HepG2 (cell line): ENCODE results near the gene USP19. TPM values are rescaled to one million over a fixed set of nuclear protein-coding genes. Genes with fewer than 3 reads are reported as not detected.

Source experiments
- ELF4 ChIP-seq: sonication (generic); formaldehyde crosslinking; IDR thresholded peaks from 2 replicates; pipeline ENCODE4 v1.5.0; 2020; ENCODE audit warnings: missing genetic modification reagents, mild to moderate bottlenecking, moderate library complexity, borderline replicate concordance
- KLF12 ChIP-seq: sonication (generic); formaldehyde crosslinking; IDR thresholded peaks from 2 replicates; pipeline ENCODE4 v1.4.0; 2020; ENCODE audit warnings: missing genetic modification reagents, borderline replicate concordance
- NR2F6 ChIP-seq, 2 experiments: IDR thresholded peaks; 2 replicates each; pipeline ENCODE4 v1.6.1; 2016; ENCODE audit warnings: antibody characterized with exemption in 1 of 2, mild to moderate bottlenecking in 1 of 2
- PRMT3 ChIP-seq: sonication (generic); formaldehyde crosslinking; IDR thresholded peaks from 2 replicates; pipeline ENCODE4 v1.8.1; 2022; ENCODE audit warnings: low read depth, mild to moderate bottlenecking, moderate library complexity, missing genetic modification reagents, borderline replicate concordance
- RNF2 ChIP-seq: fragments of 450-650 bp; conservative IDR thresholded peaks from 2 replicates; pipeline ENCODE4 v1.6.1; 2016; ENCODE audit warnings: low read depth
- SATB2 ChIP-seq: sonication (generic); formaldehyde crosslinking; IDR thresholded peaks from 2 replicates; pipeline ENCODE4 v1.5.0; 2020; ENCODE audit warnings: missing genetic modification reagents
- TBX2 ChIP-seq: sonication (generic); formaldehyde crosslinking; IDR thresholded peaks from 2 replicates; pipeline ENCODE4 v1.5.0; 2020; ENCODE audit warnings: missing genetic modification reagents, mild to moderate bottlenecking, borderline replicate concordance
- TOE1 ChIP-seq: sonication (generic); formaldehyde crosslinking; IDR thresholded peaks from 2 replicates; pipeline ENCODE4 v1.4.0; 2020; ENCODE audit warnings: mild to moderate bottlenecking, missing genetic modification reagents
- U2AF2 ChIP-seq: fragments of 200-400 bp; formaldehyde crosslinking; IDR thresholded peaks from 2 replicates; pipeline ENCODE4 v1.6.1; 2017; ENCODE audit warnings: low read depth, mild to moderate bottlenecking, low read length
- ZNF136 ChIP-seq: sonication (generic); formaldehyde crosslinking; IDR thresholded peaks from 2 replicates; pipeline ENCODE4 v1.8.1; 2022; ENCODE audit warnings: low read depth, mild to moderate bottlenecking, moderate library complexity, missing genetic modification reagents
- ZNF333 ChIP-seq: sonication (generic); formaldehyde crosslinking; IDR thresholded peaks from 2 replicates; pipeline ENCODE4 v1.4.0; 2020; ENCODE audit warnings: mild to moderate bottlenecking, missing genetic modification reagents, borderline replicate concordance
- ZNF562 ChIP-seq: sonication (generic); formaldehyde crosslinking; IDR thresholded peaks from 2 replicates; pipeline ENCODE4 v1.8.0; 2022; ENCODE audit warnings: missing genetic modification reagents, borderline replicate concordance
- ZNF563 ChIP-seq: sonication (generic); formaldehyde crosslinking; IDR thresholded peaks from 2 replicates; pipeline ENCODE4 v1.8.0; 2022; ENCODE audit warnings: mild to moderate bottlenecking, moderate library complexity, missing genetic modification reagents
- ZNF670 ChIP-seq: sonication (generic); formaldehyde crosslinking; IDR thresholded peaks from 2 replicates; pipeline ENCODE4 v1.8.0; 2022; ENCODE audit warnings: mild to moderate bottlenecking, missing genetic modification reagents, borderline replicate concordance
- ZNF75D ChIP-seq: sonication (generic); formaldehyde crosslinking; IDR thresholded peaks from 2 replicates; pipeline ENCODE4 v1.8.1; 2023; ENCODE audit warnings: missing genetic modification reagents, mild to moderate bottlenecking, borderline replicate concordance
- polyA plus RNA-seq, 8 experiments: library from polyadenylated mRNA; depleted of rRNA in 3 of 8; stranded (reverse) in 7 of 8; unstranded in 1 of 8; fragments of >200 nt; fragmentation: Illumina TruSeq in 4 of 8; extraction: Trizol in 4 of 8; gene quantifications; 2 replicates each; pipeline versions ENCODE4 v1.2.1 to v1.2.3, GENCODE V29; 2011 to 2016; ENCODE audit warnings: low read depth in 4 of 8, missing spikeins in 1 of 8, mixed read lengths in 1 of 8; ENCODE audit not compliant: insufficient read depth in 1 of 8
- total RNA-seq, 5 experiments: library from RNA; depleted of rRNA; stranded (reverse); fragments of >200 nt; fragmentation: Illumina TruSeq; extraction: Trizol; gene quantifications; 2 replicates each; pipeline ENCODE4 v1.2.3, GENCODE V29; 2016; ENCODE audit warnings: low read depth in 1 of 5
- TF ChIP-seq, protein P1 (sequence below): sonication (generic); formaldehyde crosslinking; conservative IDR thresholded peaks from 2 replicates; pipeline ENCODE4 v1.8.1; 2023; ENCODE audit warnings: missing genetic modification reagents
- TF ChIP-seq, protein P2 (sequence below): sonication (generic); formaldehyde crosslinking; IDR thresholded peaks from 2 replicates; pipeline ENCODE4 v1.8.0; 2022; ENCODE audit warnings: mild to moderate bottlenecking, missing genetic modification reagents
- TF ChIP-seq, protein P3 (sequence below): sonication (generic); formaldehyde crosslinking; IDR thresholded peaks from 2 replicates; pipeline ENCODE4 v1.5.0; 2020; ENCODE audit warnings: missing genetic modification reagents, mild to moderate bottlenecking, borderline replicate concordance
- TF ChIP-seq, protein P4 (sequence below): sonication (generic); formaldehyde crosslinking; IDR thresholded peaks from 2 replicates; pipeline ENCODE4 v1.8.1; 2022; ENCODE audit warnings: mild to moderate bottlenecking, missing genetic modification reagents
- TF ChIP-seq, protein P5 (sequence below): sonication (generic); formaldehyde crosslinking; IDR thresholded peaks from 2 replicates; pipeline ENCODE4 v1.5.0; 2020; ENCODE audit warnings: missing genetic modification reagents

The USP19 gene
- total and polyA plus RNA-seq, 2 of the 13 experiments (the other 11 are each of a cell fraction or from before 2014, with no cell fraction given) = 28.3 to 31.7 TPM

DNA sequence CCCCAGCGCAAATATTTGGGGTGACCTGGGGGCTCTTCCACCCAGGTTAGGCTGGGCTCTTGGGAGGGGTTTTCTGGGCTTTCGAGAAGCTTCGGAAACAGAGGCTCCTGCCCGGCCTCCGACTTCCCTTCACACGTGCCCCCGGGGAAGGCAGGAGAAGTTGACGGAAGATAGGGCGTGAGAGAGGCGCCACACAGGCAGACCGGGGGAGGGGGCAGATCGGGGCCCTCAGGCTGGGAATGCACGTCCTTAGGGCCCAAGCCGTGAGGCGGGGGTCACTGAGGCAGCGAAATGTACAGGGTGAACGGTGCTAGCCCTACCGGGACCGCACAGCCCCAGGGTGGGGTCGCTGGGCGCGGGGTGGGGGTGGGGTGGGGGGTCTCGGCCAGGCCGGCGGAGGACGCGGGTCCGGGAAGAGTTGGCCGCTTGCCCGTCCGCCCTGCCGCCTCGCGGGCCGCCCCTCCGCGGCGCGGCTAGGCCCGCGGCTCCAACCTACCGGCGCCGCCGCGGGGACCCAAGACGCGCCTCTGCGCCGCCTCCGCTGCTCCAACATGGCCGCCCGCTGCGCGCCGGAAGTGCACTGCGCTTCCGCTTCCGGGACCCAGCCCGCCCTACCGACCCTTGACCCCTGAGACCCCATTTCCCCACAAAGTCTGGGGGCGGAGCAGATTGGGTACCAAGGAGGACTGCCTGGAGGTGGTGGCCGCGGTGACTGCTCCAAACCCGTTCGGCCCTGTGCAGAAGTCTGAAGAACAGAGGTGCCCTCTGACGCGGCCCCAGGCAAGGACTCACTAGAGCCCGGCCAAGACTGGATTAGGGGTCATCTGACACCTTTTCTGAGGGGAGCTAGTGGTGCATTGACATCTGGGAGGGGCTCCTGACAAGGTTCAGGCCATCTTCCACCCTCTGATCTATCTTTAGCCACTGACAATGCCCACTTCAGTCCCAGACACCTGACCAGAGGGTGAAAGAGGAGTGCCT is 45.4 kb upstream of the USP19 start, which contains the start of gene CCDC71 (continued):
- peak; percentile 21; the same call in 1 of the 2 replicates for TF ChIP-seq TBX2 (CRISPR knock-in tag)
- TF ChIP-seq, protein P1, sequence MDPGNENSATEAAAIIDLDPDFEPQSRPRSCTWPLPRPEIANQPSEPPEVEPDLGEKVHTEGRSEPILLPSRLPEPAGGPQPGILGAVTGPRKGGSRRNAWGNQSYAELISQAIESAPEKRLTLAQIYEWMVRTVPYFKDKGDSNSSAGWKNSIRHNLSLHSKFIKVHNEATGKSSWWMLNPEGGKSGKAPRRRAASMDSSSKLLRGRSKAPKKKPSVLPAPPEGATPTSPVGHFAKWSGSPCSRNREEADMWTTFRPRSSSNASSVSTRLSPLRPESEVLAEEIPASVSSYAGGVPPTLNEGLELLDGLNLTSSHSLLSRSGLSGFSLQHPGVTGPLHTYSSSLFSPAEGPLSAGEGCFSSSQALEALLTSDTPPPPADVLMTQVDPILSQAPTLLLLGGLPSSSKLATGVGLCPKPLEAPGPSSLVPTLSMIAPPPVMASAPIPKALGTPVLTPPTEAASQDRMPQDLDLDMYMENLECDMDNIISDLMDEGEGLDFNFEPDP (CRISPR knock-in tag) = no peak
- TF ChIP-seq, protein P2, sequence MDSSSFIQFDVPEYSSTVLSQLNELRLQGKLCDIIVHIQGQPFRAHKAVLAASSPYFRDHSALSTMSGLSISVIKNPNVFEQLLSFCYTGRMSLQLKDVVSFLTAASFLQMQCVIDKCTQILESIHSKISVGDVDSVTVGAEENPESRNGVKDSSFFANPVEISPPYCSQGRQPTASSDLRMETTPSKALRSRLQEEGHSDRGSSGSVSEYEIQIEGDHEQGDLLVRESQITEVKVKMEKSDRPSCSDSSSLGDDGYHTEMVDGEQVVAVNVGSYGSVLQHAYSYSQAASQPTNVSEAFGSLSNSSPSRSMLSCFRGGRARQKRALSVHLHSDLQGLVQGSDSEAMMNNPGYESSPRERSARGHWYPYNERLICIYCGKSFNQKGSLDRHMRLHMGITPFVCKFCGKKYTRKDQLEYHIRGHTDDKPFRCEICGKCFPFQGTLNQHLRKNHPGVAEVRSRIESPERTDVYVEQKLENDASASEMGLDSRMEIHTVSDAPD = no peak
- TF ChIP-seq ZNF136 = no peak
- peak; percentile 64; the same call in 1 of the 2 replicates for TF ChIP-seq ZNF563 (CRISPR knock-in tag)
- TF ChIP-seq, protein P3, sequence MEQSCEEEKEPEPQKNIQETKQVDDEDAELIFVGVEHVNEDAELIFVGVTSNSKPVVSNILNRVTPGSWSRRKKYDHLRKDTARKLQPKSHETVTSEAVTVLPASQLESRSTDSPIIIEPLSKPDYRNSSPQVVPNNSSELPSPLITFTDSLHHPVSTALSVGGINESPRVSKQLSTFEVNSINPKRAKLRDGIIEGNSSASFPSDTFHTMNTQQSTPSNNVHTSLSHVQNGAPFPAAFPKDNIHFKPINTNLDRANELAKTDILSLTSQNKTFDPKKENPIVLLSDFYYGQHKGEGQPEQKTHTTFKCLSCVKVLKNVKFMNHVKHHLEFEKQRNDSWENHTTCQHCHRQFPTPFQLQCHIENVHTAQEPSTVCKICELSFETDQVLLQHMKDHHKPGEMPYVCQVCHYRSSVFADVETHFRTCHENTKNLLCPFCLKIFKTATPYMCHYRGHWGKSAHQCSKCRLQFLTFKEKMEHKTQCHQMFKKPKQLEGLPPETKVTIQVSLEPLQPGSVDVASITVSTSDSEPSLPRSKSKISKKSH (CRISPR knock-in tag) = 0 out of 2 replicates have a peak, but pooled peaks have one; percentile 37
- no peak for TF ChIP-seq ZNF562 (CRISPR knock-in tag)
- no peak for TF ChIP-seq KLF12 (CRISPR knock-in tag)
- peak; percentile 92 for TF ChIP-seq NR2F6 (IDR thresholded peaks at IDR 0.05)
- TF ChIP-seq NR2F6 (CRISPR knock-in tag; IDR thresholded peaks at IDR 0.05) = peak; percentile 97
- no peak for TF ChIP-seq ZNF333 (CRISPR knock-in tag)
- no peak for TF ChIP-seq ZNF75D (CRISPR knock-in tag)
- no peak for TF ChIP-seq U2AF2
- TF ChIP-seq TOE1 (CRISPR knock-in tag) = no peak
- 0 out of 2 replicates have a peak, but pooled peaks have one; percentile 43 for TF ChIP-seq ELF4 (CRISPR knock-in tag)
- no peak for TF ChIP-seq PRMT3
- TF ChIP-seq, protein P4, sequence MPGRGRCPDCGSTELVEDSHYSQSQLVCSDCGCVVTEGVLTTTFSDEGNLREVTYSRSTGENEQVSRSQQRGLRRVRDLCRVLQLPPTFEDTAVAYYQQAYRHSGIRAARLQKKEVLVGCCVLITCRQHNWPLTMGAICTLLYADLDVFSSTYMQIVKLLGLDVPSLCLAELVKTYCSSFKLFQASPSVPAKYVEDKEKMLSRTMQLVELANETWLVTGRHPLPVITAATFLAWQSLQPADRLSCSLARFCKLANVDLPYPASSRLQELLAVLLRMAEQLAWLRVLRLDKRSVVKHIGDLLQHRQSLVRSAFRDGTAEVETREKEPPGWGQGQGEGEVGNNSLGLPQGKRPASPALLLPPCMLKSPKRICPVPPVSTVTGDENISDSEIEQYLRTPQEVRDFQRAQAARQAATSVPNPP (CRISPR knock-in tag) = no peak
- no peak for TF ChIP-seq RNF2
- no peak for TF ChIP-seq ZNF670 (CRISPR knock-in tag)
- TF ChIP-seq, protein P5, sequence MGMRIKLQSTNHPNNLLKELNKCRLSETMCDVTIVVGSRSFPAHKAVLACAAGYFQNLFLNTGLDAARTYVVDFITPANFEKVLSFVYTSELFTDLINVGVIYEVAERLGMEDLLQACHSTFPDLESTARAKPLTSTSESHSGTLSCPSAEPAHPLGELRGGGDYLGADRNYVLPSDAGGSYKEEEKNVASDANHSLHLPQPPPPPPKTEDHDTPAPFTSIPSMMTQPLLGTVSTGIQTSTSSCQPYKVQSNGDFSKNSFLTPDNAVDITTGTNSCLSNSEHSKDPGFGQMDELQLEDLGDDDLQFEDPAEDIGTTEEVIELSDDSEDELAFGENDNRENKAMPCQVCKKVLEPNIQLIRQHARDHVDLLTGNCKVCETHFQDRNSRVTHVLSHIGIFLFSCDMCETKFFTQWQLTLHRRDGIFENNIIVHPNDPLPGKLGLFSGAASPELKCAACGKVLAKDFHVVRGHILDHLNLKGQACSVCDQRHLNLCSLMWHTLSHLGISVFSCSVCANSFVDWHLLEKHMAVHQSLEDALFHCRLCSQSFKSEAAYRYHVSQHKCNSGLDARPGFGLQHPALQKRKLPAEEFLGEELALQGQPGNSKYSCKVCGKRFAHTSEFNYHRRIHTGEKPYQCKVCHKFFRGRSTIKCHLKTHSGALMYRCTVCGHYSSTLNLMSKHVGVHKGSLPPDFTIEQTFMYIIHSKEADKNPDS (CRISPR knock-in tag) = no peak; the same call in 1 of the 2 replicates
- TF ChIP-seq SATB2 (CRISPR knock-in tag) = no peak
